Fibroblast of skin of right quadriceps (primary cell): ENCODE data around the gene PHEX.
A peak's percentile ranks its signal among the peaks of the same experiment; 100 is the strongest.

Source experiments
- DNase-seq: peaks from one replicate; pipeline ENCODE4 v3.0.0-alpha.2; 2013

PHEX gene

GRCh38 chrX:22159071-22159470, 126.9 kb downstream of the PHEX start:
- DNase-seq: peak; percentile 74

DNA sequence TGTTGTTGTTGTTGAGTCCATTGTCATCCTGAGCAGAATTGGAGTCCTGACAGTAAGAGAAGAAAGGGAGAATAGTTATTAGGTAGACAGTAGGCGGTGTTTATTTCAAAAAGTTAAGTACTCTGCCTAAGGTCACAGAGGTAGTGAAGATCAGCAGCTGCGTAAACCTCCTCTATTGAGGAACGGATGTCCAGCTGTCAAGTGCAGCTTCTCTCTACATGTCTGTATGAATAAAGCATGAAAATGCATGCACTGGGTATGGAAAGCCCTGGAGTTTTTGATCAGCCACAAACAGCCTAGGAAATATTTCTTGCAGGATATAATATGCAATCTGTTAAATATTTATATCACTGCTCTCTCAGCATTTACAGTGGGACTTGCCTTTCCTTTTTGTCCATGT, 131.2 kb downstream of the PHEX start:
- DNase-seq: no peak

DNA sequence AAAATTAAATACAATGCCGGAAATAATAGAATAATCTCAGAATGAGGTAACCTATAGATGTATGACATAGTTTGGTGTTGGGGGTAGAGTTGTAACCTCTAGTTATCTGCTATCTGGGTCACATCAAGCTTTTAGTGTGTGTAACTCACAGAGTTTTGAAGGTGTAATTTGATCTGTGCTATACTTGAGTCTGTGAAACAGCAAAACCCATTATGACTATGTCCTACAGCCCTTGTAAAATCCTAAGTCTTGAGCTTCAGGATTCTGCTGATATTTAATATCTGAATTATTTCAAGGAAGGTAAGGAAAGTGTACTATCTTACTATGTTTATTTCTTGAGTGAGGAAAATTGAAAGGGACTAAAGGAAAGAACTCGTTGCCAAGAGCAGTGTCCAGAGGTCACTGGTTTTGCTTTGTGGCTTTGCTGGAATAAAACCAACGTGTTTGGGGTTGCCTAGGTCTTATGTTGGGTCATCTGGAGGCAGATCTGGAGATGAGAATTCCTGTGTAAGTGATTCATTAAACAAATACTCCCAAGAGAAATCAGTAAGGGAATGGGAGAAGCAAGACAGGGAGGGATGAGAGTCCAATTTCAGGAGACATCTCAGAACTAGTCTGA, 132.8 kb downstream of the PHEX start:
- peak; percentile 39 for DNase-seq

DNA sequence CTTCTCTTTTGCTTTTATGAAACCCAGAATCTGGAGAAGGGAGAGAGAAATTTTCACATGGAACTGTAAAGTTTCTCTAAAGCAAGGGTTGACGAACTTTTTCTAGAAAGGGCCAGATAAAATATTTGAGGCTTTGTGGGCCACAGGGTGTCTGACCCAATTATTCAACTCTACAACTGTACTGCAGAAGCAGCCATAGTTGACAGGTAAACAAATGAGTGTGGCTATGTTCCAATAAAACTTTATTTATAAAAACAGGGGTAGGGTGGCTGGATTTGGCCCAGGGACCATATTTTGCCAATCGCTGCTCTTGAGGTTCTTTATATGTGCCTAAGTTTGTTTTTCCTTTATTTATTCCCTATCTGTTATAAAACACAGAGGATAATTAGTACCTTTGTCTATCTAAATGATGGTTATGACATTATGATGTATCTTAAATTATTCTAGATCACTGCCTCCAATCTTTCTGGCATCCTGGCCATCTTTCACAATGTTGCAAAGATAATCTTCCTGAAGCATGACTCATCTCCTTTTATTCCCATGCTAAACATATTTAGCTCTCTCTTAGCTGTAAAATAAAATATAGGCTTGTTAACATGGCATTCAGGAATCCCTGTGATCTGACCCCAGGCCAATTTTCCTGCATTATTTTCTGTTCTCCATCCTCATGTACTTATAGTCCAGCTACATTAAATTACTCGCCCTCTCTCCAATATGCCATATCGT, 133.8 kb downstream of the PHEX start:
- DNase-seq: peak; percentile 57

DNA sequence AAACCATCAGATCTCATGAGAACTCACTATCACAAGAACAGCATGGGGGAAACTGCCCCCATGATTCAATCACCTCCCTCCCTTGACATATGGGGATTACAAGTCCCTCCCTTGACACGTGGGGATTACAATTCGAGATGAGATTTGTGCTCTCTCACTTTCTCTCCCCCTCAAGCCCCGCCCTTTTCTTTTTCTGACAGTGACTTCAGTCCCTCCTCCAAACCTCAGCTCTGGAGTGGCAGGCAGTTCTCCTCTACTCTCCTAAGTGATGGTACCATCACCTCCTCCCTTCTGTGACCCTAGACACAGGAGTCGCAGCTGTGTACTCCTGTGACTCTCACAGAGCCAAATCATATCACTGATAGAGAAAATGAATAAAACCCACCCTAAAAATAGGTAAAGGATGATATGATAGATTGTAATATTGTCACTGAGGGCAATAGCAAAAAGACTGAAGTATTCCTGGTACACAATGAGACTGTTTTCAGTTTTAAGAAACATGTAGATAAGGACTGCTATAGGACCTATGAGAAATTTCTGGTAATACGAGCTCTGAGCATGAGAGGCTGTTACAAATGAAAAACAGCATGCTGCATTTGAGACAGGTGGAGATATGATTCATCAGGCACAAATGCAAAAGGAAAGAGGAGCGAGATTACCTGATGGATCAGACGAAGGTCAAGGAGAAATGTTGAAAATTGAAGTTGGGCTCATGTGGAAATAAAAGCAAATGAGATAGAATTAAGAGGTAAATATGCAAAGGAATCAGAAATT, 139.3 kb downstream of the PHEX start:
- DNase-seq: no peak

DNA sequence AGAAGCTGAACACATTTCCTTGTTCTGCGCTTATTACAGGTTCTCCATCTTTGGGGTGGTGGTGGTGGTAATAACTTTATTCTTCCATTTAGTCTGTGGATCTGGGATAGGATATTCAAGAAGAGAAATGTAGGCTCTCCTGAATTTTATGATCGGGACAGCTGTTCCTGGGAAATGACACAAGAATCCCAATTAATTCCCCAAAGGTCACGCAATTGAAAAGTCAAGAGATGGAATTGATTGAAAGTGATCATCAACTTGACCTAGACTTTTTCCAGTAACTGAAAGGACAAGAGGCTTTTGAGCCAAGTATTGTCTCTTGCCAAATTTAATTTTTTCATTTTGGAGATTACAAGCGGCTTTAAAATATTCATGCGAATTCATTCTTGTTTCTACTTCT, 141.8 kb downstream of the PHEX start:
- DNase-seq: no peak

DNA sequence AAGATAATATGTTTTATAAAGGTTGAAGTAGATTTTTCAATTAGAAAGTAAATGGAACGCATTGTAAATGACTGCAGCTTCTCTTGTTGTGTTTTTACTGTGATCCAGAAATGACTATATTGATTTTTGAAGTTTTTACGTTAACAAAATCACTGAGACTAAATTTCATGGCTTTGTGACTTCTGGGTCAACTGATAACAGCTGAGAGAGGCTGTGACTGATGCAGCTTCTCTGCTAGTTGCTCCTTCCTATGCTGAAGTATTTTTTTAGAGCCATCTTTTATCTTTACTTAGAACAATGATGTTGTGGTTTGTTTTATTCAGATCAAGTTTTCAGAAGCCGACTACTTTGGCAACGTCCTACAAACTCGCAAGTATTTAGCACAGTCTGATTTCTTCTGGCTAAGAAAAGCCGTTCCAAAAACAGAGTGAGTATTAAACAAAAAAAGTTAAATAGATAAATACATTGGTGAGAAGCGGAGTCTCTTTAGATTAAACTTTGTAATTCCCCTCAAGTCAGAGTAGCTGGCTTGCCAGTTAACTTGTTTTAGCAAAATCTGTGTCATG, 145.9 kb downstream of the PHEX start:
- no peak for DNase-seq

DNA sequence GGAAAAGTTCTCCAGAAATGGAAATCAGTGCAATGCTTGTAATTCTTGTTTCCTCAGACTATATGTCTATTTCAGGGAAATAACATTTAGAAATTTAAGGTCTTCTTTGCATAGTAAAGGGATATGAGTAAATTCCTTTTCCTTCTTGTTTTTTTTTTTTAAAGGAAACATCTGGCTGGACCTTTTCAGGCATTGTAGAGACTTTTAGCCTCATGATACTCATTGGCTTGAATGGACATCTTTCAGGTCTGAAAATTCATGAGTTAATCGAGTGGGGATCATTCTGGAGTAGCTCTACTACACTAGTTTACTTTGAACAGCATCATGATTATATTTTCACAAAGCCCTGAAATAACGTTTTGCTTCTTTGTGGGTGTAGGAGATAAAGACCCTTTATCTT, 152.0 kb downstream of the PHEX start:
- DNase-seq: no peak

DNA sequence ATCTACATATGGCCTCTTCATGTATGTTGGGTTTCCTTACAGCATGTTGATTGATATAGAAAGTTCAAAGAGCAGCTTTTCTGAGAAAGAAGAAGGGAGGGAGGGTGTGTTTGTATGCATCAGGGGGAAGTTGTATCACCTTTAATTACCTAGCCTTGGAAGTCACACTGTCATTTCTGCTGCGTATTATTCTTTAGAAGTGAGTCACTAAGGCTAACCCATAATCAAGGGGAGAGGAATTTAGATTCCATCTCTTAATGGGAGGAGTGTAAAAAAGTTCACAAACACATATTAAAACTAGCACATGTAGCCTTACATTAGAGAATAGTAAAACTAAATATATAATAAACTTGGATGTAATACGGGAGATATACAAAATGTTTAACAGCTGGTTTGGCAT, 154.0 kb downstream of the PHEX start:
- DNase-seq: no peak

- peak; percentile 35 for DNase-seq
These were observed 160.4 kb downstream of the PHEX start for GRCh38 chrX:22192419-22193060.

GRCh38 chrX:22193851-22194659, 161.9 kb downstream of the PHEX start:
- no peak for DNase-seq

DNA sequence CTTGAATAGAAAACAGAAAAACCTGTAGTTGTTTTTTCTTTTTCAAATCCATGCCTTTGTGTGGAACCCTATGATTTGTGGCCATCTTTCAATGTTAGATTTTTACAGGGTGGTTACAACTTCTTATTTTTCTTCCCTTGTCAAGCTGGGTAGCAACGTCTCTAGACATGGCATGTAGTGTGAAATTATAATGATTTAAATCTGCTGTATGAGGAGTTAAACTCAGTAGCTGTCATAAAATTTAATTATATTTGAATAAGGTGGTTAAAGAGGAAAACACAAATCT, 162.5 kb downstream of the PHEX start:
- DNase-seq: no peak

DNA sequence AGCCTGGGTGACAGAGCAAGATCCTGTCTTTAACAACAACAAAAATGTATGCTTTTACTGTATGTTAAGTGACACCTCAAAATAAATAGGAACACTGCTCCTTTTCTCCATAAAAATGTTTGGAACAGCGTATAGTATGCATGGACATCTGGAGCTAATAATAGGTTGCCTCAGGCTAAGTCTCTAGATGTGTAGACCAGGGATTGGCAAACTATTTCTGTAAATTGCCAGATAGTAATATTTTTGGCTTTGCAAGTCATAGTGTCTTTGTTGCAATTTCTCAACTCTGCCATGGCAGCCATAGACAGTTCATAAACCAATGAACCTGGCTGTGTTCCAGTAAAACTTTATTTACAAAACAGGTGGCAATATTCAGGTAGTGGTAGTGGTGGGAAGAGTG, 164.0 kb downstream of the PHEX start:
- peak; percentile 53 for DNase-seq

GRCh38 chrX:22202251-22202650, 170.1 kb downstream of the PHEX start:
- DNase-seq: no peak

GRCh38 chrX:22203186-22203585, 171.1 kb downstream of the PHEX start:
- DNase-seq: no peak

GRCh38 chrX:22206781-22207180, 174.7 kb downstream of the PHEX start:
- DNase-seq: no peak

DNA sequence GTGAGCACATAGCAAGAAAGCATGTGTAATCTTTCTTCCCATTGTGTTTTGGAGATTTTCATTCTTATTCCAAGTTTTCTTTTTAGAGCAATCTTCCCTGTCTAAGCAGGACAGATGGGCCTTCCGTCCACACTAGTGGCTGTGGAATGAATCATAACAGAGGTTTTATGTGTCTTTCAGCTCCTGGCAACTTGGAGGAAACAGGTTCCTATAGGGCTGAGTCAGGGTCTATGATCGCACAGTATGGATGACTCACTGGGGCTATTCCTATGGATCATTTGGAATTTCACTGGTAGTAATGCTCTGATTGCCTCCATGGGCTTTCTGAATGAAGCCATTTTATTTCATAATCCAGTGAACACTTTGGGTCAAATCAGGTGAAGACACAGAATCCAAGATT, 188.8 kb downstream of the PHEX start:
- DNase-seq: peak; percentile 94

GRCh38 chrX:22234380-22234779, 202.3 kb downstream of the PHEX start:
- DNase-seq: no peak

- DNase-seq: peak; percentile 6
These were observed 205.4 kb downstream of the PHEX start for GRCh38 chrX:22237479-22237878.

GRCh38 chrX:22246620-22247019, 214.5 kb downstream of the PHEX start:
- DNase-seq: peak; percentile 85

- DNase-seq: peak; percentile 67
These were observed 215.0 kb downstream of the PHEX start for GRCh38 chrX:22247169-22247568.

DNA sequence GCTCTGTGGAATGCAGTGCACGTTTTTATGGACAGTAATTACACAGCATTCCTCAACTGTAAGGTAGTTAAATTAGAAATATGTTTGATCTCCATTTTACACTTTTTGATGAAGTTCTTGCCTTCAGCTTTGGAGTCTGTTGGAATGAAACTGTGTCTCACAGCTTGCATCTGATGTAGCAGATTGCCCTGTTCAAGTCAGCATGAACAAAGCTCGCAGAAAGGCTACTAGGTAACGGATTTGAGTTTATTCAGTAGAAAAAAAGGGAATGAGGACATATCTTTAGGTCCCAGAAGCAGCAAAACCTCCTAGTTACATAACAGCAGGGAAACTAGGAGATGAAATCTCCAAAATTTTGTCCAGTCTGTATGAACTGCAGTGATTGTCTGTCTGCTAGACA, 216.3 kb downstream of the PHEX start:
- no peak for DNase-seq

GRCh38 chrX:22249371-22249770, 217.2 kb downstream of the PHEX start:
- DNase-seq: peak; percentile 17
